T1000 (cell line): ENCODE measurements around the gene SEC14L1.
"Not testable (repeated sequence)": the region's sequence is repeated elsewhere in the genome, so short reads cannot be mapped to it uniquely, and the experiment has no call there.

Experiments used
- DNase-seq: peaks from one replicate; lab custom pipeline; 2025; ENCODE audit warnings: mixed read lengths; lab: John Stamatoyannopoulos, UW

SEC14L1 gene

DNA sequence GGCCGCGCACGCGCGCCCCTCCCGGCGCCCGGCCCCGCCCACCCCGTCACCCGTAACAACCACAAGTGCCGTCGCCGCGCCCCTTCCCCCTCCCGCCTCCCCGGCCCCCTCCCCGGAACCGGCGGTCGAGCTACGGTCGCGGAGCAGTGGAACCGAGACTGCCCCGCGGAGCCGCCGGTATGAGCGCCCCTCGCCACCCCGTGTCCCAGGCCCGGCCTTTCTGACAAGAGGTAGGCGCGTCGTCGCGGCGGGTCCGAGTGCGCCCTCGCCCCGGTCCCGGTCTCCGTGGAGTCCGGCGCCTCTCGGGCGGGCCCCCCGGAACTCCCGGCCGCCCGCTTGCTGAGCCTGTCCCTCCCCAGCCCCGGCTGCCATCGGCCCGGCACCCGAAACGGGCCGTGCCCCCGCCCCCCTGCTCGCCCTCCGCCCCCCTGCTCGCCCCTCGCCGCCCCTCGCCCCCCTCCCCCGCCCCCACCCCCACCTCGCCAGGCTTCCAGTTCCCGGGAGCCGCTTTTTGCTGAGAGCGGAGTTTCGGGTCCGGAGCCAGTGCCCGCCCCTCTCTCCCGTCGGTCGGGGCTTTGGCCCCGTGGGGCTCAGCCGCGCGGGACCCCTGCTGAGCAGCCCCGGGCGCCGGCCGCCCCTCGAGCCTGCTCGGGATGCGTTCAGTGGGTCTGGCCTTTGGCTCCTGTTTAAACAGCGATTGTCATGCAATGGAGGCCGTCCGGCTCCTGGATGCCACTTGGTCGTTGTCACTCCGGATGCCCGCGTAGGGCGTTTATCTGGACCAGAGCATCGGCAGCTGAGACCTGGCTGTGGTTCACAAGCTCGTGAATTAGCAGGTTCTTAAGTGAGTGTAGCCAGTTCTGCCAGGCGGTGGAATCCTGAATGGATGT lies at the start of gene SEC14L1:
SEC14L1 (plus strand) TSS at position 92 of the 890 bp plus-strand sequence. CDS start 2,628 bp downstream, outside the sequence.
- DNase-seq, result no peak

DNA sequence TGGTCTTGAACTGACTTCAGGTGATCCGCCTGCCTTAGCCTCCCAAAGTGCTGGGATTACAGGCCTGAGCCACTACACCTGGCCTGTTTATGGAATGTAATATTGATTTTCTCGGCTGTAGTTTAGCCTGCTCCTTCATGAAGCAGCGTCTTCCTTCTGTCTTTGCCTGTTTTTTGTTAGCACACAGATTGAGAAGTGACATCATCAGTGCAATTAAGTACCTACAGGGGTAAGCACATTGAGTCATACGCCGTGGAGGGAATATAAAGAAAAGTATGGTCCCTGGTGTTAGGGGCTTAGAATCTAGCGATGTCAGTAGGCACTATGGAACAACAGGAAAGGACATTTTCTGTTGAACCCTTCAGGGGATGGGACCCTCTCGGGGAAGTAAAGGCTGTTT lies 48.7 kb upstream of the SEC14L1 start:
- DNase-seq, result no peak

DNA sequence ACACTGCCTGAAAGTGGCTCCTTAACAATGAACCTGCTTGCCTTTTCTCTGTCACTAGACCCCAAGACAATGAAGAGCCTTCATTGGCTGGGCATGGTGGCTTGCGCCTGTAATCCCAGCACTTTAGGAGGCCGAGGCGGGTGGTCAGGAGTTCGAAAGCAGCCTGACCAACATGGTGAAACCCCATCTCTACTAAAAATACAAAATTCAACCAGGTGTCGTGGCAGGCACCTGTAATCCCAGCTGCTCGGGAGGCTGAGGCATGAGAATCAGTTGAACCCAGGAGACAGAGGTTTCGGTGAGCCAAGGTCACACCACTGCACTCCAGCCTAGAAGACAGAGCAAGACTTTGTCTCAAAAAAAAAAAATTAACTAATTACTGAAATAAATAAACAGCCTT lies 45.3 kb upstream of the SEC14L1 start:
- no peak for DNase-seq

DNA sequence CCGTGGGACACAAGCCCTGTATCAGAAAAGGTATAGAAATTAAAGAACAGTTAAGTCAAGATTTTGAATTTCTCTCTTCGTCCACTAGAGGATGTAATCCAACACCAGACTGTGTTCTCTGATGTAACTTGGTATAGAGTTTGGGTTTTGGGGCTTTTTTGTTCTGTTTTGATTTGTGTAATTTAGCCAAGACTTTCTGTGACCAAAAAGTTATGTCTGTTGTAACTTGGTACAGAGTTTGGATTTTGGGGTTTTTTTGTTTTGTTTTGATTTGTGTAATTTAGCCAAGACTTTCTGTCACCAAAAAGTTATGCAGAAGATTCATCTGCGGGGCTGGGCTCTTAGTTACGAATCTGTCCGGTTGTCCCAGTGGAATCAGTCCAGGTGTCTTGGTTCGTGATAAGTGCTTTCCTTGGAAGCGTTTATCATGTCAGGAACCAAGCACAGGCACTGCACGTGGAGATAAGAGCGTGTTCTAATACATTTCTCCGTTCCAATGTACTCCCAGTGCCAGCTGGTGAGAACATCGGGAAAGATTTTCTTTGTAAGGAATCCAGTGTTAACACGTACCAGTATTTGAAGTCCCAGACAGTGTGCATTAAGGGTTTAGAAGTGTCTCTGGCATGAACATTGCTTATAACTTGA lies 44.1 kb upstream of the SEC14L1 start:
- no peak for DNase-seq

DNA sequence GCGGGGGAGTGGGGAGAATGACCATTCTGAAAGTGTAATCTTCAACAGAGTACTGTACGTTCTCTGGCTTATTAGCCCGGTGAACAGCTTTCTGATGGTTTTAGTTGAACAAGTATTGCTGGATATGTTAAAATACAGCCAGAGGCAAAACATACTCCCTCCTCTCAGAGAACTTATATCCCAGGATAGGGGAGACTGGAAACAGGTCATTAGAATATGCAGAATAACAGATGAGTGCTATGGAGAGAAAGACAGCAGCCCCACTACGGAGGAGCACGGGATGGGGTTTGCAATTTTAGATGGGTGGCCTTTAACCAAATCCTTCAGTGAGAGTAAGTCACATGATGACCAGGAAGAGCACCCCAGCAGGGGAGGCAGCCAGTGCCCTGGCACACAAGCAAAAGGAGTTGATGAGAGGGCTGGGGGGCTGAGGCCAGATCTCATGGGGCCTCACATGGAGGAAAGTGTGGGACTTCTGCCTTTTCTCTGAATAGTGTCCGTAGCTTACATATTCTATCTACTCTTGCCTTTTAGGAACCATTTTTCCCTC lies 43.1 kb upstream of the SEC14L1 start:
- no peak for DNase-seq

DNA sequence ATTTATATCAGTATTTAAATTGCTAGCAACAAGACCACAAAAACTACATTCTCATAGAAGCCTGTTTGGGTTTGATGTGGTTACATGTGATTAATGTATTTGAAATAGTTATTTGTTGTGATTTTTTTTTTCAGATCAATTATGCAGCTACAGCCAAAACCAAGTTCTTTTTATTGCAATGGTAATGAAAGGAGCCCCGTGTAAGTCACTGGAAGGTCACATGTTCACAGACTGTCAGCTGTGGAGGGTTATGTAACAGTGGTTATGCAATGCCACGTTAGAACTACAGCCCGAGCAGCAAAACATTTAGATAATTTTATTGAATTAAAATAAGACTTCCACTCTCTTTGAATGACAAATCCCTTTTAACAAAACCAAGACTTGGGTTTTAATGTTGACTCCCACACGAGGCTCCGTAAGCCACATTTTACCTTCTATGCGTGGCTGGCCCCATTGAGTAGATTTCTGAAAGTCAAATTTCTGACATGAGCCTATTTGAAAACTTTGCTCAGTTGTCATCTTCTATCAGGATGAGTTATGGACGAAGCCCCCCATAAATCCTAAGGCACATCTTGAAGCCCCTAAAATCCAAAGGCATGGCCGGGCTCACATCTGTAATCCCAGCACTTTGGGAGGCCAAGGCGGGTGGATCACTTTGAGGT lies 41.8 kb upstream of the SEC14L1 start:
- DNase-seq, result no peak

GRCh38 chr17:77099997-77100396 lies 40.8 kb upstream of the SEC14L1 start:
- DNase-seq, result no peak

DNA sequence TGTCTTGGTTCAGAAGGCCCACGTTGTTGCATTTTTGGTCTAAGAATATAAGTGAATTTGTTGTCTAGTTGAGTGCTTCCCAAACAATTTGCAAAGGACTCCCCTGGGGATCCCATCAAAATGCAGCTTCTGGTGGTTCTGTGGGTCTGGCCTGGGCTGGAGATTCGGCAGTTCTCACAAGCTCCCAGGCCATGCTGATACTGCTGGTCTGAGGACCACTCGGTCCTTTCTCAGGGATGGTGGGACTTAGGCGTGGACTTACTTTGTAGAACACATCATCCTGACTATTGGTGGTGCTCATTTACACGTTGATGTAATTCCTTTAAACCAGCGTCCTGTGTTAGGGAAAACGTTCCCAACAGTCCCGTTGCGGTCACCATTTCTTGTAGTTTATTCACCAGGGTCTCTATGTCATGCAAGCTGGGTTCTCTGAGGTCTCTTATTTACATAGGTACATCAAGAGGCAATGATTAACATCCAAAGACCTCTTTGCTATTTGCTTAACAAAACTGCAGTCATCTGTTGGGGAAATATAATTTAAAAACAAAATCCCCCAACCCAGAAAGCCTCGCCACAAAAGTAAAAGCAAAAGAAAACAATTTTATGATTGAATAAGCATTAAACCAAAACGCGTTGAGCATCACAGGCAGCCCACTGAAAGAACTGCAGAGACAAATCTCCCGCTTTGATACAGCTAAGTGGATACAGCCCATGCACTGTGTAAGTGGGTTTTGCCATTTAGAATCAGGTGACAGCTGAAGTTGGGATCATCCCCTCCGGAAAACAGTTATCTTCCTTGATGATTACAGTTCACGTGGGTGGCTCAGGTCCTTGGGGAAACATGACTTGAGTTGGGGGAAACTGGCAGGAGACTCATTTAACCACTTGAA lies 39.0 kb upstream of the SEC14L1 start:
- DNase-seq, result no peak

DNA sequence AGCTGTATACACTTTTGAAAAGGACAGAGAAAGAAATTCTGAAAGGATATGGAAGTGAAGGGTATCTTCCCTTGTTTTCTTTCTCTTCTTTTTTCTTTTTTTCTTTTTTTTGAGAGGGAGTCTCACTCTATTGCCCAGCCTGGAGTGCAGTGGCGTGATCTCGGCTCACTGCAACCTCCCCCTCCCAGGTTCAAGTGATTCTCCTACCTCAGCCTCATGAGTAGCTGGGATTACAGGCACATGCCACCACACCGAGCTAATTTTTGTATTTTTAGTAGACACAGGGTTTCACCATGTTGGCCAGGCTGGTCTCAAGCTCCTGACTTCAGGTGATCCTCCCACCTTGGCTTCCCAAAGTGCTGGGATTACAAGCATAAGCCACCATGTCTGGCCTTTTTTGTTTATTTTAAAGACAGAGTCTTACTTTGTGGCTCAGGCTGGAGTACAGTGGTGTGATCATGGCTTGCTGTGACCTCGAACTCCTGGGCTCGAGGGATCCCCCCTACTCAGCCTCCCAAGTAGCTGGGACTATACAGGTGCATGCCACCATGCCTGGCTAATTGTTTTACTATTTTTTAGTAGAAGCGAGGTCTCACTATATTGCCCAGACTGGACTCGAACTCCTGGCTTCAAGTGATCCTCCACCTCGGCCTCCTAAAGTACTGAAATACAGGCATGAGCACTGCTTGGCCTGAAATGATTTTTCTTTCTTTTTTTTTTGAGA lies 38.2 kb upstream of the SEC14L1 start:
- DNase-seq, result not testable (repeated sequence)

GRCh38 chr17:77105706-77106105 lies 35.1 kb upstream of the SEC14L1 start:
- DNase-seq, result no peak

DNA sequence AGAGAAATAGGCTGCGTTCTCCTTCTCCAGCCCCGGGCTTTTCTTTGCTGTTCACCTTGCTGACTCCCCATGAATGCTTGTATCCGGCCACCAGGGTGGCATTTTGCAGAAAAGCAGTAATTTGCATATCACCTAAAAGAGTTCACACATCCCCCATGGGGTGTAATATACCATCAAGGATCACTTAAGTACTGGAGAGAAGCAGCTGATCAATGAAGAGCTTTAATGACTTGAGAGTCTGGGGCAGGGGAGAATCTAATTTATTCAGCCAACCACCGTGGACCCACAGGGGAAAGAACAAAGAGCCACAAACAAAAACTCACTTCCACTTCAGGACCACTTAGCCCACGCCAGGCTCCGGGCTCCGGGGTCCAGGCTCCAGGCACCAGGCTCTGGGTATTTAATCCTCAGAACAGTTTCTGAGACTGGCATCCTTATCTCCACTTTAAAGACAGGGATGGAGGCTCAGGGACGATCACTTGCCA lies 33.9 kb upstream of the SEC14L1 start:
- DNase-seq, result no peak

DNA sequence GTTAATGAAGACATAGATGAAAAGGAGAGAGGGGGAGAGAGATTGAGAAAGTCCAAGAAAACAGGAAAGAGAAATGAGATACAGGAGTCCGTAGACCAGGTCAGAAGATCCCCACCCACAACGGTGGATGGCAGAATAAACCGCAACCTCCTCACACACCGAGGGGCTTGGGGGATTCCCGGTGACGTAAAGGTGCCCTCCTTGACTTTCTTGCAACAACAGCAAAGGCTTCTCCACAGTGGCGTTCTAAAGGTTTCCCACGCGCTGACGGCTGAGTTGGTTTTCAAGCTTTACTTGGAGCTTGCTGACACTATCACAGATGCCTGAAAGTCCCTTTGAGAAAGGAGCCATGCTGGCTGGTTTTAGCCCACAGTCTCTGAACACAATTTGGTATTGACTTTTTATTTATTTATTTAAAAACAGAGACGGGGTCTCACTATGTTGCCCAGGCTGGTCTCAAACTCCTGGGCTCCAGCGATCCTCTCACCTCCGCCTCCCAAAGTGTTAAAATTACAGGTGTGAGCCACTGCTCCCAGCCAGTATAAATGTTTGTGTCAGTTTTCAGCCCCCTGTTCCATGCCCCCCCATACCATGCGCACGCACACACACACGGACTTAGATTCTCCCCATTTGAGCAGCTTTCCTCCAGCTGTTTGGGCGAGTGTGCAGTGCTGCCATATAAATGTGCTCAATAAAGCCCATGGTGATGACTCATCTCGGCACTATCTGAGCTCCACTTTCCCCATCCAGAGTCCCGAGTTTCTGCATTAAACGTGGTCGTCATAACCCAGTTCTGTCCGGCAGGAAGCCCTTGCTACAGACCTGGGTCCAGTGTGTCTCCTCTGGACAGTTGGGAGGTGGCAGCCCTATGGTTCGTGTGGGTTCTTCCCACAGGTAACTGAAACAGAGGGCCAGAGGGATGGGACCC lies 33.0 kb upstream of the SEC14L1 start:
- DNase-seq, result no peak

DNA sequence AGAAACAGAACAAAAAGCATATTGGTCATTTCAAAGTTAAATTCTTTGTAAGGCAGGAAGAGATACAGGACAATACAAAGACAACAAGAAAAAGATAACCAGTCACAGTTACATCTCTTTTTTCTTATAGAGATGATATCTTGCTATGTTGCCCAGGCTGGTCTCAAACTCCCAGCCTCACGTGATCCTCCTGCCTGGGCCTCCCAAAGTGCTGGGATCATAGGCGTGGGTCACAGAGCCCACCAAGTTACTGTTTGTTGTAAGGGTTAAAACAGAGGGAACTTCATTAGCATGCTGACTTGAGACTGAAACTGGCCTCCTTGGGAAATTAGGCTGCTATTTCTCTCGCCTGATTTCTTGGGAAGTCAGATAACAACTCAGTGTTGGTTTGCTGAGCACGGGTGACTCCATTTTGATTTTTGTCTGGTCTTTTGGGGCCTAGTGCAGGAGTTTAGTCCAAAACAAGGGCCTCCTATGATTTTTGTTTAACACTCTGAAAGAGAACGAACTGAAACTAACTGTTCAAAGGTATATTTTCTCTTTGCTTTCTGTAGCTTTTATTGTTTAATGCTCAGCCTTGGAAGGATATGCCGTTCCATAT lies 31.5 kb upstream of the SEC14L1 start:
- DNase-seq, result no peak

- DNase-seq, result no peak
These were observed 30.9 kb upstream of the SEC14L1 start for GRCh38 chr17:77109764-77110359.

DNA sequence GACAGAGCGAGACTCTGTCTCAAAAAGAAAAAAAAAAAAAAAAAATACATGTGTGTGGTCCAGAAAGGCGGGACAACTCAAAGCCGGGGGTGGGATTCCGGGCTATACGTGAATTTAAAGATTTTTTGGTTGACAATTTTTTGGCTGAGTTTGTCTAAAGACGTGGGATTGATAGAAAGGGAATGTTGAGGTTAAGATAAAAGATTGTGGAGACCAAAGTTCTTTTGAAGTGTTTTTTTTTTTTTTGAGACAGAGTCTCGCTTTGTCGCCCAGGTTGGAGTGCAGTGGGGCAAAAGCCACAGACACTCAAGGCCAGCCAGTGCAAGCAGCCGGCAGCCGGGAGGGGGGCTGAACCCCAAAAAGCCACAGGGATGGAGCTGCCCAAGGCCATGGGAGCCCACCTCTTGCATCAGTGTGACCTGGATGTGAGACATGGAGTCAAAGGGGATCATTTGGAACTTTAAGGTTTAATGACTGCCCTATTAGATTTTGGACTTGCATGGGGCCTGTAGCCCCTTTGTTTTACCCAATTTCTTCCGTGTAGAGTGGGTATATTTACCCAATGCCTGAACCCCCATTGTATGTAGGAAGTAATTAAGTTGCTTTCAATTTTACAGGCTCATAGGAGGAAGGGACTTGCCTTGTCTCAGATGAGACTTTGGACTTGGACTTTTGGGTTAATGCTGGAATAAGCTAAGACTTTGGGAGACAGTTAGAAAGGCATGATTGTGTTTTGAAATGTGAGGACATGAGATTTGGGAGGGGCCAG lies 29.4 kb upstream of the SEC14L1 start:
- DNase-seq, result not testable (repeated sequence)

DNA sequence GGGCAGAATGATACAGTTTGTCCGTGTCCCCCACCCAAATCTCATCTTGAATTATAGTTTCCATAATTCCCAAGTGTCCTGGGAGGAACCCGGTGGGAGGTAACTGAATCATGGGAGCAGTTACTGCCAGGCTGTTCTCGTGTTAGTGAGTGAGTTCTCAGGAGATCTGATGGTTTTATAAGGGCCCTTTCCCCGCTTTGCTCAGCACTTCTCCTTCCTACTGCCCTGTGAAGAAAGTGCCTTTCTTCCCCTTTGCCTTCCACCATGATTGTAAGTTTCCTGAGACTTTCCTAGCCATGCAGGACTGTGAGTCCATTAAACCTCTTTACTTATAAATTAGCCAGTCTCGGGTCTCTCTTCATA lies 28.9 kb upstream of the SEC14L1 start:
- DNase-seq, result no peak

GRCh38 chr17:77115510-77115909 lies 25.3 kb upstream of the SEC14L1 start:
- no peak for DNase-seq

GRCh38 chr17:77115947-77116346 lies 24.8 kb upstream of the SEC14L1 start:
- DNase-seq, result no peak
